Naive B cell (primary cell): ENCODE measurements around the gene CTRB1. TPM values are rescaled to one million over a fixed set of nuclear protein-coding genes. Genes with fewer than 3 reads are reported as not detected.
A peak's percentile ranks its signal among the peaks of the same experiment; 100 is the strongest.

Experiments
- ATAC-seq, 2 donors: fragments of 150-1000 bp; cut with Tn5 transposase; 2 replicates each; pipeline ENCODE4 v1.10.0; 2021; ENCODE audit warnings: low read depth in 2 of 2, mild to moderate bottlenecking in 2 of 2, moderate library complexity in 2 of 2
- DNase-seq: peaks from one replicate; pipeline ENCODE4 v3.0.0; 2022
- H3K27ac Mint-ChIP-seq, 6 donors: one replicate each; pipeline ENCODE4 v1.8.0; 2020 to 2022; ENCODE audit warnings: mild to moderate bottlenecking in 6 of 6, mixed read lengths in 6 of 6, moderate library complexity in 5 of 6, inconsistent platforms in 2 of 6
- H3K27me3 Mint-ChIP-seq, 3 donors: one replicate each; pipeline ENCODE4 v1.8.0; 2021 to 2022; ENCODE audit warnings: mixed read lengths in 3 of 3, mild to moderate bottlenecking in 1 of 3
- H3K36me3 Mint-ChIP-seq, 2 donors: one replicate each; pipeline ENCODE4 v1.8.0; 2020 to 2022; ENCODE audit warnings: mixed read lengths in 2 of 2, inconsistent platforms in 1 of 2, mild to moderate bottlenecking in 1 of 2
- H3K4me1 Mint-ChIP-seq, 3 donors: one replicate each; pipeline ENCODE4 v1.8.0; 2020 to 2022; ENCODE audit warnings: mixed read lengths in 3 of 3, inconsistent platforms in 1 of 3, mild to moderate bottlenecking in 1 of 3, moderate library complexity in 1 of 3
- H3K4me3 Mint-ChIP-seq, 8 donors: one replicate each; pipeline ENCODE4 v1.8.0; 2020 to 2022; ENCODE audit warnings: mild to moderate bottlenecking in 8 of 8, mixed read lengths in 8 of 8, moderate library complexity in 8 of 8, inconsistent platforms in 2 of 8
- H3K9me3 Mint-ChIP-seq, 7 donors: one replicate each; pipeline ENCODE4 v1.8.0; 2020 to 2022; ENCODE audit warnings: mixed read lengths in 7 of 7, mild to moderate bottlenecking in 5 of 7, inconsistent platforms in 2 of 7, moderate library complexity in 1 of 7
- polyA plus RNA-seq, 6 donors: library from polyadenylated mRNA; unstranded; fragments of 300-500 nt; fragmentation: Illumina TruSeq; gene quantifications; one replicate each; pipeline ENCODE4 v1.2.3, GENCODE V29; 2021; ENCODE audit warnings: low read depth in 6 of 6

Gene CTRB1
- polyA plus RNA-seq, 6 donors from 2014 or later = not detected

GRCh38 chr16:75251280-75252048 lies 32.7 kb downstream of the CTRB1 start, which contains the start of gene BCAR1:
Gene BCAR1 (minus strand): TSS chr16:75251624. CDS start chr16:75251482, 142 bp downstream.
- Mint-ChIP-seq H3K36me3 (no peaks in the 10 kb centered on the region), H3K4me3 (peak within 1 kb of the TSS; percentile 34 to 87 (median 72)), H3K27ac (peak within 1 kb of the TSS in 2 of 6 donors; percentile 38 to 47), H3K9me3 (peaks cover 0 to 3% (median 0%) of the 10 kb centered on the region in 7 donors), H3K27me3 (peaks cover 55 to 90% (median 74%) of the 10 kb centered on the region in 3 donors), H3K4me1 (peaks cover 19 to 25% (median 22%) of the 10 kb centered on the region in 3 donors)
- no peak for DNase-seq
- ATAC-seq = peak; percentile 16 to 44

DNA sequence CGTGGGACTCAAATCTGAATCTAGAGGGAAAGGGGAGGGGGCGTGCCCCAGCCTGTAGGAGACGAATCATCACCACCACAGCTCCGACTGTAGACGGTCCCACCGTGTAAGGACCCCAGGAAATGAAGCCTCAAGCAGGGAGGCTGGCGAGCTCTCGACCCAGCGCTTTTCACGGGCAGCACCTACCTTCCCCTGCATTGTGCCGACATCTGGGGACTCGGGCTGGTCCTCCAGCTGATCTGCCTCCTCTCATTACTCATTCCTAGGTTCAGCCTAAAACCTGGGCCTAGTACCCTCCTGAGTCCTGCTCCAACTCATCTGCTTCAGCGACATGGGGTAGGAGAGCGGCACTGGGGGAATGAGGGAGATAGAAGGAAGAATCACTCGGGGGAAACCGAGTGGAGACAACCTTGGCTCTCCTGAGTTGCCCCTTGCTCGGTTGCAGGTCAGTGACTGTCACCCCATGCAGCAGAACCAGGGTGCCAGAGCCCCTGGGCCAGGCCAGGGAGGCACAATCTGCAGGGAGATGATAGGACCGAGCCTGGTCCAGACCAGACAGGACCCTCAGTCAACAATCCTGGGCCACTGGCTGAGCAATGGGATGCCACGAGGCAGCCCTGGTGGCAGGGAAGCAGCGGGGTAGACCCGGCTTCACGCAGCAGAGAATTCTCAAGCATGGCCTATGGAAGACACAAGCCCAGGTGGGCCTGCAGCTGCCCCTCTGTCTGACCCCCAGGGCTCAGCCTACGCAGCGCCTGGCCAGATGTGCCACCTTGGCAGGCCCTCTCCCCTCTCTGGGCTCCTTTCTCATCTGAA lies 33.5 kb downstream of the CTRB1 start:
- Mint-ChIP-seq H3K27ac (peak overlapping the region in 2 of 6 donors; percentile 47 to 54), H3K27me3 (peaks cover 48 to 90% (median 66%) of the 10 kb centered on the region in 3 donors), H3K4me3 (peak overlapping the region in 7 of 8 donors; percentile 51 to 85 (median 70)), H3K9me3 (no peaks in the 10 kb centered on the region), H3K36me3 (no peaks in the 10 kb centered on the region), H3K4me1 (peaks cover 19 to 20% (median 19%) of the 10 kb centered on the region in 3 donors)
- DNase-seq = no peak
- no peak for ATAC-seq

DNA sequence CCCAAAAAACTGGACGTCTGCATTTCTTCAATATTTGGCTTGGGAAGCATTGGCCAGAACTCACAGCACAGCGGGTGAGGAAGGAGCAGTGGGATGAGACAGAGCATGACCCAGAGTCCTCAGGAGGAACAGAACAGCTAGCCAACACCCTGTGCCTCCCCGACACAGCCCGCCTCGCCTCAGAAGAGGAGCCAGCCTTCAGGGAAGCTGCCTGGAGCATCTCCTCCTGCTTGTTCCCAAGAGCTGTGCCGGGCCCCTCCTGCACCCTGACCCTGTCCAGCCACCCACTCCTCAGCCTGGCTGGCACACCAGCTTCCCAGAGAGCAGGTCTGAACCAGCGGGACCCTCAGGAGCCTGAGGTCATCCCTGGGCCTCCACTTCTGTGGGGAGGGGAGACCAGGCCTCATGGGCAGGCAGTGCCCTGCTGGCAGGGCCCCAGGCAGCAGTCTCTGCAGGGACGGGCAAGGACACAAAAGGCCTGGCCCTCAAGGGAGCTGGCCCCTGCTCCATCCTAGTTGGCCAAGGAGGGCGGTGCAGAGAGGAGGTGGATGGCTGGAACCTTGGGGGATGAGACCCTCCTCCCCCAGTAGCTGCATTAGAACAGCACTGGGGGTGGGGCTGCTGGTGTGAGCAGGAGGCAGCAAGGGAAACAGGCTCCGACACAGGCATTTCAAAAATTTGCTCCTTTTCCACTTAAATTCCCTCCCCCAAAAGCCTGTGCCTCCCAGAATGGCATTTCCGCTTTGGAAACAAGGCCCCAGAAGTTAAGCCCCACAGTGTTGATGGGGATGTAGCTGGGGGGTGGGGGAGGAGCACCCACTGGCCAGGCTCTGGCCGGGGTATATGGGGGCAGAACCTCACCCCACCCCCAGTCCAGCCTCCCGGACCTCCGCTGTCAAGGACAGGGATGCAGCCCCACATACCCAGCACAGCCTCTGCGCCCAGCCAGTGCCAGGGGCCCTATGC lies 34.4 kb downstream of the CTRB1 start:
- DNase-seq = no peak
- Mint-ChIP-seq H3K27ac (peak overlapping the region in 1 of 6 donors; percentile 54), H3K4me1 (peaks cover 13 to 20% (median 15%) of the 10 kb centered on the region in 3 donors), H3K27me3 (peaks cover 47 to 90% (median 63%) of the 10 kb centered on the region in 3 donors), H3K4me3 (peak overlapping the region in 3 of 8 donors; percentile 39 to 84 (median 44)), H3K9me3 (no peaks in the 10 kb centered on the region), H3K36me3 (no peaks in the 10 kb centered on the region)
- ATAC-seq = no peak

DNA sequence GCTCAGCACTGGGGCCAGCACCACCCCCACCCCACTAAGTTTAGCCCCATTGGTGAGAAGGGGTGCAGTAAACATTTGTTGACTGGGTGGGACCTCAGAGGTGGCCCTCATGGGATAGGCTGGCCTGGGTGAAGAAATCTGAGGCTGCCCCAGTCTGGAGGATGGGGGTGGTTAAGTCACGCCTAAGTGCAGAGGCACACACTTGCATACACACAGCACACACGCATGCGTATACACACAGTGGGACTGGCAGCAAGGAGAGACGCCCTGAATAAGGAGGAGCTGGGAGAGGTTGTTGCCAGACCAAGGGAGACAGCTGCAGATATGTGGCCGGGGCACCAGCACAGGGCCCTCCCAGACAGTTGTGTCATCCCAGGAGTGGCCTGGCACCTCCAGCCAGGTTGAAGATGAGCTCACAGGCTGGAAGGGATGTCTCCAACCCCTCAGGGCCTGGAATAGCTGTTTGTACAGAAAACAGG lies 35.6 kb downstream of the CTRB1 start:
- H3K4me3 Mint-ChIP-seq = no peak overlapping the region
- no peak overlapping the region for H3K27ac Mint-ChIP-seq
- peaks cover 49 to 90% (median 66%) of the 10 kb centered on the region in 3 donors for H3K27me3 Mint-ChIP-seq
- DNase-seq (no peak), ATAC-seq (no peak)
- no peaks in the 10 kb centered on the region for H3K36me3 Mint-ChIP-seq
- peaks cover 8 to 16% (median 15%) of the 10 kb centered on the region in 3 donors for H3K4me1 Mint-ChIP-seq
- H3K9me3 Mint-ChIP-seq = no peaks in the 10 kb centered on the region

DNA sequence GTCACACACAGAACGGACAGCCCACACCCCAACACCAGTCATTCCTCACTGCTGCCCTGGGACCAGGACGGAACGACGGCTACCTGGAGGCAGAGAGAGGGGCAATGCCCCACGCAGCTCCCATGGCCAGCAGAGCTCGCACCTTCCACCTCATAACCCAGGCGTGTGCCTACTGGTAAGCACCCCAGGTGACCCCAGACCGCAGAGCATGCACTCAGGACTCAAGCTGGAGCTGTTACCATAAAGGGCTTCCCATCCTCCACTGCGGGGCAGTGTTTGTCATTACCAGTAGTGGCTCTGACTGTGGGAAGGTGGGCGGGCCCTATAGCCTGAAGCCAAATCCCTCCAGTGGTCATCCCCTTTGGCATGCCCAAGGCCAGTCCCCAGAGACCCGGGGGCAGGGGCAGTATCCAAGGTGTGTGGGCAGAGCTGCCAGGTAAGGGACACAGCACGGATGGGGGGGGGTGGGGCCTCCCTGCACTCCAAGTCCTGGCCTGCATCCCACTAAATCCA lies 37.3 kb downstream of the CTRB1 start:
- Mint-ChIP-seq H3K36me3 (no peaks in the 10 kb centered on the region), H3K9me3 (no peaks in the 10 kb centered on the region), H3K4me3 (no peak overlapping the region), H3K27me3 (peaks cover 52 to 89% (median 63%) of the 10 kb centered on the region in 3 donors), H3K27ac (no peak overlapping the region), H3K4me1 (peaks cover 7 to 8% (median 8%) of the 10 kb centered on the region in 3 donors)
- no peak for ATAC-seq
- DNase-seq = no peak

DNA sequence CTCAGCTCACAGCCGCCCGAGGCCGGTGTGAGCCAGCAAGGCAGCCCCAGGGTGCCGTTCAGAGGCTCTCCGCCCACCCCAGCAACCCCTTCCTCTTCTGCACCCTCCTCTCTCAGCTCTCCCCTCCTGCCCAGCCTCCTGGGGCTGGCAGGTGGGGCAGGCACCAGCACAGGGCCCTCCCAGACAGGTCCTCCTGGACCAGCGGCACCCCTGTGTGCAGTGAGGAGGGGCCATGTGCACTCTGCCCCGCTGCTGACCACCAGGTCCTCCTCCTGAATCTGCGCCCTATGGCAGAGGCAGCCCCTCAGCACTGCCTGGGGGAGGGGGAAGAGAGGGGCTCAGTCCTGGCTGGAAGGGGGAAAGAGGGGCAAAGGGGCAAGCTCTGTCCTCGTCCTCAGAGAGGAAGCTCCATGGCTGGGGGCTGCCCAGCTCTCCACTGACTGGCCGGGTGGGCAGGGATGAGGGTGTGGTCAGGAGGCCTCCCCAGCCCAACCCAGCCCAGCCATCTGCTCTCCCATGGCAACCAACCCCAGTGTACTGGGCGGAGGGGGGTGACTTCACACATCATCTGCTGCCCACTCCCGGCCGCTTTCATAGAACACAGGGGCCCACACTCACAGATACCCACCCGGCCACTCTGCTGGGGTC lies 38.0 kb downstream of the CTRB1 start:
- DNase-seq (no peak), ATAC-seq (no peak)
- no peak overlapping the region for H3K4me3 Mint-ChIP-seq
- H3K4me1 Mint-ChIP-seq = peaks cover 4 to 6% (median 6%) of the 10 kb centered on the region in 3 donors
- no peaks in the 10 kb centered on the region for H3K36me3 Mint-ChIP-seq
- H3K27me3 Mint-ChIP-seq = peaks cover 54 to 93% (median 66%) of the 10 kb centered on the region in 3 donors
- H3K9me3 Mint-ChIP-seq = no peaks in the 10 kb centered on the region
- no peak overlapping the region for H3K27ac Mint-ChIP-seq

DNA sequence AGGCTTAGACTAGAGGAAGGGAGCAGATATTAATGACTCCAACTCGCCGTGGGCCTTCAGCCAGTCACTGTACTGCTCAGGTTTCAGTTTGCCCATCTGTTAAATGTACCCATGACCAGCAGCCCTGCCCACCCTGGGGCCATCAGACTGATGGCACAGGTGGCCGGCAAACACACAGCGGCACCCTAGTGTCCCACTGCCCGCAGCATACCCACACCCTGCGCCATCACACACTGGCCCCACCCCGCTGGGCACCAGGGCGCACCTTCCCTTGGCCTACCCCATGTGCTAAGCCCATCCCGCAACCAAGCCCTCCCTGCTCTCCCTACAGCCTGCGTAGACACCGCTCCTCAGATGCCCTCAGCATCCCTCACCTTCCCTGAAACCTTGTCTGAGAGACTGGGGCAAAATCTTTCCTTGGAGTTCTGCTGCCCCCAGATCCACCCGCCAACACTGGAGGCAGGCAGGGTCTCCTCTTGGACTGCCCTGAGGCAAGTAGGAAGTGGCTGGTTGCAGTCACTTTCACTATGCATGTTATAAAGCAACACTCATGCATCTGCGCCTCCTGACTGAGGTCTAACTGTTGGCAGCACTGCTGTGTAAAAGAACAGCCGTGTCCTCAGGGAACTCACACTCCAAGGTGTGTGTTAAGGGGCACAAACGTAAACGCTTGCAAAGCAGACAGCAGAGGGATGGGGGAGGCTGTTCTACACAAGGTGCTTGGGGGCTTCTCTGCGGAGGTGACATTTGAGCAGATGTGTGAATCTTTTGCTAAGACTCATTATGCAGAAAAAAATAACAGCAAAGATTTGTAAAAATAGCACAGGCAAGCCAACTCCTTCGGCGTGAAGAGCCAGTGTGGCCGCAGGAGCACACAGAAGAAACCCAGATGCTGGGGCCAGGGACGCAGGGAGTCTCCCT lies 39.4 kb downstream of the CTRB1 start:
- H3K9me3 Mint-ChIP-seq = no peaks in the 10 kb centered on the region
- H3K36me3 Mint-ChIP-seq = no peaks in the 10 kb centered on the region
- peaks cover 60 to 93% (median 66%) of the 10 kb centered on the region in 3 donors for H3K27me3 Mint-ChIP-seq
- H3K4me3 Mint-ChIP-seq = no peak overlapping the region
- H3K27ac Mint-ChIP-seq = no peak overlapping the region
- DNase-seq = no peak
- no peaks in the 10 kb centered on the region for H3K4me1 Mint-ChIP-seq
- no peak for ATAC-seq

- H3K36me3 Mint-ChIP-seq = no peaks in the 10 kb centered on the region
- DNase-seq (no peak), ATAC-seq (no peak)
- no peaks in the 10 kb centered on the region for H3K4me1 Mint-ChIP-seq
- no peak overlapping the region for H3K27ac Mint-ChIP-seq
- peaks cover 59 to 93% (median 68%) of the 10 kb centered on the region in 3 donors for H3K27me3 Mint-ChIP-seq
- H3K4me3 Mint-ChIP-seq = no peak overlapping the region
- H3K9me3 Mint-ChIP-seq = no peaks in the 10 kb centered on the region
These were observed 40.0 kb downstream of the CTRB1 start for GRCh38 chr16:75258807-75259141.

DNA sequence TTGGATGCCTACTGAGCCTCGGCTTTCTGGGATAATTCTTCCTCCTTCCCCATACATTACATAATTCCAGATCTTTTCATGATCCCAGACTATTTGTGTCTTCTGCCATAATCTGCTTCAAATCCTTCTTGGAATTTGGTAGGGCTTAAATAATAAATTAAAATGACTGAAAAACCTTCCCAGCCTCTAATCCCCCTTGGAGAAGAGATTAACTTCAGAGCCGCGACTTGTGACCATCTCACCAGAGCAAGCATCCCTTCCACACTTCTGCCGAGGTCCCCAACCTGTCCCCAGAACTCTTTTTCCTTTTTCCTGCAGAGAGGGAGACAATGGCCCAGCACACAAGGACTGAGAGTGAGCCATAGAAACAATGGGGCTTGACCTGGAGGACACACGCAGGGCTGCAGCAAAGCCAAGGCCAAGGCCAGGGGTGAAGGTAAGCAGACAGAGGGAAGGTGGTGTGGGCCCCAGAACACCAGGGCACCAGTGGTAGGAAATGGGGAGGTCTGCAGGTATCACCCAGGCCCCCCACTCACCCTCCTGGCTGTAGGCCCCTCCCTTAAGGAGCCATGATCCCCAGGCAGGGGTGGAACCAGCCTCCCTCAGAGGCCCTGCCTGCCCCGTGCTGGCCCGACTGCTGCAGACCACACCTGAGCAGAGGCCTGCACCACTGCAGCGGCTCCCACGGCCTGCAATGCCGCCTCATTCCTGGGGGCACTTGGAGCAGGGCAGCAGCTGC lies 42.2 kb downstream of the CTRB1 start:
- peaks cover 62 to 85% (median 65%) of the 10 kb centered on the region in 3 donors for H3K27me3 Mint-ChIP-seq

DNA sequence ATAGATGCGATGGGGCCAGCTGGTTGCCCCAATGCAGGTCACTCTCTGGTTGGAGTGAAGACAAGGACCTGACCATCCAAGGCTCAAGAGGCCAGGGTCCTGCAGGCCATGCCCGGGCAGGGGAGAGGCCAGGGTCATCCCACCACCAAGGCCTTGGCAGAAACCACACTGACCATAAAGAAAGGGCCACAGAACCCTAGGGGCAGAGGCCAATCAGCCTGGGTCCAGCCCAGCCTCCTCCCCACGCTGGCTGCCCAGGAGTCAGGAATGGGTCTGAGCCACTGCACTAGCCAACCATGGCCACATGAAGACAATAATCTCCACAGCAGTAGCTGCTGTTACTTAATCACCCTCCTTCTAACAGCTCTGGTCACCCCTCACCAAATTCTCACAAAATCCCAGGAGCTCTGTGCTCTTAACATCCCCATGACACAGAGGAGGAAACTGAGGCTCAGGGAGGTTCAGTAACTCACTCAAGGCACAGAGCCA lies 42.8 kb downstream of the CTRB1 start:
- Mint-ChIP-seq H3K4me1 (peaks cover 11 to 17% (median 12%) of the 10 kb centered on the region in 3 donors), H3K27me3 (peaks cover 62 to 86% (median 72%) of the 10 kb centered on the region in 3 donors), H3K9me3 (no peaks in the 10 kb centered on the region), H3K36me3 (no peaks in the 10 kb centered on the region), H3K4me3 (no peak overlapping the region), H3K27ac (no peak overlapping the region)
- no peak for DNase-seq
- ATAC-seq = no peak

More for the DNA sequence above, 42.2 kb downstream of the CTRB1 start:
- H3K9me3 Mint-ChIP-seq = no peaks in the 10 kb centered on the region
- H3K4me1 Mint-ChIP-seq = peaks cover 7 to 11% (median 10%) of the 10 kb centered on the region in 3 donors
- H3K4me3 Mint-ChIP-seq = no peak overlapping the region
- H3K27ac Mint-ChIP-seq = peak overlapping the region in 1 of 6 donors; percentile 62
- H3K36me3 Mint-ChIP-seq = no peaks in the 10 kb centered on the region
- ATAC-seq = no peak
- no peak for DNase-seq
